Lung (tissue), 12 donors: Measurements from ENCODE around the gene MIXL1. TPM values are rescaled to one million over a fixed set of nuclear protein-coding genes. Genes with fewer than 3 reads are reported as not detected.
"Not testable (repeated sequence)": the region's sequence is repeated elsewhere in the genome, so short reads cannot be mapped to it uniquely, and the experiment has no call there.

Experiments used
- ATAC-seq: fragments of 200-7000 bp; cut with Tn5 transposase; one replicate; pipeline ENCODE4 v1.9.1; 2020; ENCODE audit warnings: moderate number of reproducible peaks; ENCODE audit not compliant: insufficient read depth, low FRiP score
- DNase-seq, 3 donors: peaks; one replicate each; pipeline ENCODE4 v3.0.0-alpha.2; 2013 to 2017
- H3K27ac ChIP-seq, 2 donors: one replicate each; pipeline ENCODE4 v1.5.1; 2013; ENCODE audit warnings: mild to moderate bottlenecking in 2 of 2, moderate library complexity in 2 of 2, control low read depth in 1 of 2, inconsistent platforms in 1 of 2, low read depth in 1 of 2, low read length in 1 of 2
- H3K27me3 ChIP-seq, 3 donors: one replicate each; pipeline ENCODE4 v1.5.1; 2013; ENCODE audit warnings: low read length in 2 of 3; ENCODE audit not compliant: control insufficient read depth in 3 of 3, insufficient read depth in 3 of 3
- H3K36me3 ChIP-seq, 4 donors: one replicate each; pipeline ENCODE4 v1.5.1; 2013; ENCODE audit warnings: low read length in 4 of 4, mild to moderate bottlenecking in 1 of 4, moderate library complexity in 1 of 4; ENCODE audit not compliant: control insufficient read depth in 4 of 4, insufficient read depth in 4 of 4
- H3K4me1 ChIP-seq, 5 donors: one replicate each; pipeline ENCODE4 v1.5.1; 2013; ENCODE audit warnings: low read length in 5 of 5, mild to moderate bottlenecking in 2 of 5, moderate library complexity in 1 of 5; ENCODE audit not compliant: control insufficient read depth in 5 of 5, insufficient read depth in 5 of 5
- H3K4me3 ChIP-seq: one replicate; pipeline ENCODE4 v1.5.1; 2013; ENCODE audit warnings: mild to moderate bottlenecking, control low read depth, moderate library complexity
- H3K9ac ChIP-seq, 2 donors: one replicate each; pipeline ENCODE4 v1.5.1; 2013; ENCODE audit warnings: low read length in 2 of 2, control low read depth in 1 of 2; ENCODE audit not compliant: insufficient read depth in 1 of 2
- H3K9me3 ChIP-seq, 4 donors: one replicate each; pipeline ENCODE4 v1.5.1; 2013; ENCODE audit warnings: low read length in 3 of 4, mild to moderate bottlenecking in 1 of 4, moderate library complexity in 1 of 4; ENCODE audit not compliant: control insufficient read depth in 4 of 4, insufficient read depth in 3 of 4
- CTCF ChIP-seq: IDR thresholded peaks from 2 replicates; pipeline ENCODE4 v1.5.1; 2012; ENCODE audit warnings: mild to moderate bottlenecking; ENCODE audit errors: control extremely low read depth, extremely low read depth
- WGBS, 2 donors: extraction: QIAGEN DNeasy Blood & Tissue Kit; methylation state at CpG; one replicate each; pipeline ENCODE4 v1.1.7; 2013; 5-methylcytosine and 5-hydroxymethylcytosine counted together
- polyA plus RNA-seq, 2 donors: library from polyadenylated mRNA; stranded (reverse); fragments of 200-250 nt; gene quantifications; one replicate each; pipeline ENCODE4 v1.2.1, GENCODE V29; 2013
- total RNA-seq, 2 donors: library from RNA; depleted of rRNA in 1 of 2; stranded (reverse); fragments of >200 nt in 1 of 2; gene quantifications; one replicate each; pipeline ENCODE4 v1.2.1, GENCODE V29; 2014 to 2021
- donor health status: control.
- donor health status: control.
- donor health status: Bipolar disorder and iron deficiency.
- donor health status: healthy.
- donor health status: DM: yes; HTN: yes; CAD: no.

MIXL1 gene
- total and polyA plus RNA-seq, 4 donors, result 0.03 to 0.49 TPM; not detected in 2

- WGBS, 2 donors, result 90 to 94% methylated on average over 3 of the region's 3 CpGs
- Histone ChIP-seq H3K4me3 (no peak overlapping the region), H3K27ac (no peak overlapping the region), H3K9me3 (no peaks in the 10 kb centered on the region), H3K27me3 (no peaks in the 10 kb centered on the region), H3K36me3 (no peaks in the 10 kb centered on the region), H3K4me1 (no peaks in the 10 kb centered on the region), H3K9ac (no peak overlapping the region)
- ATAC-seq, result no peak
- DNase-seq, result no peak
- TF ChIP-seq CTCF, result no peak
Observed at GRCh38 chr1:226202246-226202645, 21.2 kb upstream of the MIXL1 start.

DNA sequence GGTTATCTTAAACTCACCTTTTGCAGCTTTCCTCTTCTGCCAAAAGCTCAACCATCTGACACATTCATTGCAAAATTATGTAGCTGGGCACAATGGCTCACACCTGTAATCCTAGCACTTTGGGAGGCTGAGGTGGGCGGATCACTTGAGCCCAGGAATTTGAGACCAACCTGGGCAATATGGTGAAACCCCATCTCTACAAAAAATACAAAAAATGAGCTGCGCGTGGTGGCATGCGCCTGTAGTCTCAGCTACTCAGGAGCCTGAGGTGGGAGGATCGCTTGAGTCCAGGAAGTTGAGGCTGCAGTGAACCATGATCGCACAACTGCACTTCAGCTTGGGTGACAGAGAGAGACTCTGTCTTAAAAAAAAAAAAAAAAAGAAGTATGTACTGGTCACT, 20.8 kb upstream of the MIXL1 start:
- not testable (repeated sequence) for ATAC-seq, H3K27ac ChIP-seq, H3K9me3 ChIP-seq, H3K36me3 ChIP-seq, H3K4me1 ChIP-seq, H3K27me3 ChIP-seq, H3K4me3 ChIP-seq, DNase-seq, H3K9ac ChIP-seq
- 85 to 92% methylated on average over 6 of the region's 6 CpGs for WGBS, 2 donors

- H3K36me3 ChIP-seq, result no peaks in the 10 kb centered on the region
- no peak for TF ChIP-seq CTCF
- no peak overlapping the region for H3K4me3 ChIP-seq
- WGBS, 2 donors, result 87 to 91% methylated on average over 1 of the region's 1 CpG
- no peaks in the 10 kb centered on the region for H3K4me1 ChIP-seq
- H3K9ac ChIP-seq, result no peak overlapping the region
- DNase-seq (no peak), ATAC-seq (no peak)
- no peak overlapping the region for H3K27ac ChIP-seq
- H3K9me3 ChIP-seq, result no peaks in the 10 kb centered on the region
- no peaks in the 10 kb centered on the region for H3K27me3 ChIP-seq
Observed at GRCh38 chr1:226203240-226203639, 20.2 kb upstream of the MIXL1 start.

GRCh38 chr1:226203655-226204054, 19.8 kb upstream of the MIXL1 start:
- Histone ChIP-seq H3K9me3 (no peaks in the 10 kb centered on the region), H3K36me3 (no peaks in the 10 kb centered on the region), H3K4me1 (no peaks in the 10 kb centered on the region), H3K9ac (no peak overlapping the region), H3K4me3 (no peak overlapping the region), H3K27ac (no peak overlapping the region), H3K27me3 (no peaks in the 10 kb centered on the region)
- no peak for ATAC-seq
- 88 to 89% methylated on average over 4 of the region's 4 CpGs for WGBS, 2 donors
- DNase-seq, result no peak
- no peak for TF ChIP-seq CTCF
